Esophagus mucosa (tissue), 1 donor: ENCODE results near the gene ANKRD13D. TPM values are rescaled to one million over a fixed set of nuclear protein-coding genes. Genes with fewer than 3 reads are reported as not detected.
"Not testable (repeated sequence)": the region's sequence is repeated elsewhere in the genome, so short reads cannot be mapped to it uniquely, and the experiment has no call there.

Source experiments
- ATAC-seq: fragments of 200-7000 bp; cut with Tn5 transposase; one replicate; pipeline ENCODE4 v1.9.1; 2020
- total RNA-seq: library from RNA; stranded (reverse); gene quantifications from one replicate; pipeline ENCODE4 v1.2.4, GENCODE V29; 2023
- donor health status: DM: yes; HTN: yes; CAD: no.

The ANKRD13D gene
- total RNA-seq, 1 donor from 2014 or later, result 45.2 TPM

- no peak for ATAC-seq
Measured at GRCh38 chr11:67304511-67305113, 15.5 kb downstream of the ANKRD13D start.

- ATAC-seq, result no peak
Measured at GRCh38 chr11:67306769-67307544, 17.9 kb downstream of the ANKRD13D start.

GRCh38 chr11:67307545-67308001 is 18.5 kb downstream of the ANKRD13D start:
- no peak for ATAC-seq

GRCh38 chr11:67308031-67308866 is 19.1 kb downstream of the ANKRD13D start:
- ATAC-seq, result no peak

GRCh38 chr11:67309166-67309565 is 20.1 kb downstream of the ANKRD13D start:
- ATAC-seq, result no peak

GRCh38 chr11:67309661-67310061 is 20.6 kb downstream of the ANKRD13D start:
- no peak for ATAC-seq

- peak; percentile 68 for ATAC-seq
Measured at GRCh38 chr11:67310246-67311050, 21.3 kb downstream of the ANKRD13D start.

GRCh38 chr11:67311051-67311555 is 22.0 kb downstream of the ANKRD13D start:
- no peak for ATAC-seq

GRCh38 chr11:67311556-67312082 is 22.5 kb downstream of the ANKRD13D start:
- ATAC-seq, result peak; percentile 68

GRCh38 chr11:67312187-67313021 is 23.3 kb downstream of the ANKRD13D start:
- ATAC-seq, result peak; percentile 73

GRCh38 chr11:67313125-67313890 is 24.2 kb downstream of the ANKRD13D start:
- no peak for ATAC-seq

- ATAC-seq, result no peak
Measured at GRCh38 chr11:67314218-67314617, 25.1 kb downstream of the ANKRD13D start.

GRCh38 chr11:67315325-67315909 is 26.3 kb downstream of the ANKRD13D start:
- no peak for ATAC-seq

- no peak for ATAC-seq
Measured at GRCh38 chr11:67316882-67317204, 27.7 kb downstream of the ANKRD13D start.

GRCh38 chr11:67317205-67317887 is 28.2 kb downstream of the ANKRD13D start:
- ATAC-seq, result peak; percentile 78

- ATAC-seq, result peak; percentile 41
Measured at GRCh38 chr11:67317888-67318555, 28.9 kb downstream of the ANKRD13D start.

- ATAC-seq, result not testable (repeated sequence)
Measured at GRCh38 chr11:67318876-67319275, 29.8 kb downstream of the ANKRD13D start.

GRCh38 chr11:67320011-67320410 is 30.9 kb downstream of the ANKRD13D start:
- no peak for ATAC-seq

- no peak for ATAC-seq
Measured at GRCh38 chr11:67320691-67321090, 31.6 kb downstream of the ANKRD13D start.
